Stimulated activated CD8-positive, alpha-beta memory T cell treated with anti-CD3 and anti-CD28 coated beads, Interleukin-15, amount 100 ng/mL, for 24 hours (primary cell): ENCODE results near the gene TPRA1.
A peak's percentile ranks its signal among the peaks of the same experiment; 100 is the strongest.

Experiments
- DNase-seq: peaks from one replicate; pipeline ENCODE4 v3.0.0-alpha.2; 2020; ENCODE audit warnings: low read depth

TPRA1 gene

DNA sequence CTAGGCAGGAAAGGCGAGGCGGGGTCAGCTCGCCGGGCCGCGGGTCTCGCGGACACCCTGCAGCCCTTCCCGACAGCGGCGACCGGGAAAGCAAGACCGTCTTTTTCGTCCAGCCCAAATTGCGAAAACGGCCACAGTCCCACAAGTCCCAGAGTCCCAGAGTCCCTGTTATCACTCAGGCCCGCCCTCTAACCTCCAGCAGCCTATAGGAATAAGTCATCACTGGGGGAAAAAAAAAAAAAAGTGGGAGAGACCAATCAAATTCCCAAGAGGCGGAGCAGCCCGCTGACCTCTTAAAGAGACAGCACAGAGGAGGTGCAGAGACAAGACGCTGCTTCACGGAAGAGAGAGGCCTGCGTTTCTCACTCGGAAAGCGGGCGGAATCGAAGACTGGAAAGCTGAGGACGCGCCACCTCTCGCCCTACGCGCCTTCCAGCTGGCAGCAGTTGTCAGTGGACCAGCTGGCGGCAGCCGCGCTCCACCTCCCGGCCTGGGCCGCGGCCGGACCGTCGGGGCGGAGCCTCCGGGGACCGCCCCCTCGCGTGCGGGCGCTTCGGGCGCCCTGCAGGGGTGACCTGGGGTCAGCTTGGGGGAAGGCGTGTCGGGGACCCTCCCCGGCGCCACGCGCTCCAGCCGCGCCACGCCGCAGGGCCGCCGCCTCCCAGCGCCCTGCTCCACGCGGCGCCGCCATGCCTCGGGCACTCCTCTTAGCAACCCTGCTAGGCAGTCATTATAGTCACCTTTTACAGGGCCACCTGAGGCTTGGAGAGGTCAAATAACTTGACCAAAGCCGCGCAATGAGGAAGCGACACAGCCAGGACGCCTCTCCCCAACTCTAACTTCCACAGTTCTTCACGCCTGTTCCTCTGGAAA lies at the start of gene TPRA1:
Gene TPRA1, minus strand, starts transcription at position 141 of the 873 bp plus-strand sequence. CDS start 10,587 bp downstream, outside the sequence.
- peak; percentile 38 for DNase-seq

GRCh38 chr3:127640042-127640355 lies 49.5 kb upstream of the TPRA1 start:
- DNase-seq: no peak

GRCh38 chr3:127639173-127640041 lies 48.9 kb upstream of the TPRA1 start:
- no peak for DNase-seq

DNA sequence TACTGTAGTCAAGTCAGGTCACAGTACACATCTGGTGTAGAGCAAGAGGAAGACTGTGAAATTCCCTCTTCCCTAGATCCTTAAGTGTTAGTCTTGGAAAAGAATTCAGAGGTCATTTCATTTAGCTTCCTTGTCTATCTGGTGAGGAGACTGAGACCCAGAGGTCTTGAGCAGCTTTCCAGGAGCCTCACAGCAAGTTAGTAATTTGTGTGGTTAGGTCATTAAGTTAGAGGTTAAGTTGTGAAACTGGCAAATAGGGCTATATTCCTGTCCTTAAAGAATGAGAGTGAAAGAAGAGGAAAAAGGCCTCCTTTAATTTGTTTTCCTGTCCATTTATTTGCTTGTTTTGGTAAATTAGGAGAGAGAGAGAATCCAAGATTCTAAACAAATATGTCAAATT lies 47.4 kb upstream of the TPRA1 start:
- DNase-seq: no peak

GRCh38 chr3:127637546-127637945 lies 47.0 kb upstream of the TPRA1 start:
- no peak for DNase-seq

DNA sequence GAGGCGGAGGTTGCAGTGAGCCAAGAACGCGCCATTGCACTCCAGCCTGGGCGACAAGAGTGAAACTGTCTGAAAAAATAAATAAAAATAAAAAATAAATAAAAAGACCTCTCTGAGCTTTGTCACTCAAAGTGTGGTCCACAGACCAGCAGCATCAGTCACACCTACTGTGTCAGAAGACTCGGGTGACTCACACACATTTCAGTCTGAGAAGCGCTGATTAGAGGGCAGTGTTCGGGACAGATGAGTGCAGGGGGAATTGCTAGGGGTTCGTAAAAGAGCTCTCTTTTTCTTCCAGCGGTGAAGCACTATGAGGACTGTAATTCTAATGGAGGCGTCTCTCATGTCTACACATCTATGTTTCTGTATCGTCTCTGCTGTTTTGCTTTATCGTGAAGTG lies 44.1 kb upstream of the TPRA1 start:
- DNase-seq: no peak

GRCh38 chr3:127632035-127632820 lies 41.7 kb upstream of the TPRA1 start:
- no peak for DNase-seq

DNA sequence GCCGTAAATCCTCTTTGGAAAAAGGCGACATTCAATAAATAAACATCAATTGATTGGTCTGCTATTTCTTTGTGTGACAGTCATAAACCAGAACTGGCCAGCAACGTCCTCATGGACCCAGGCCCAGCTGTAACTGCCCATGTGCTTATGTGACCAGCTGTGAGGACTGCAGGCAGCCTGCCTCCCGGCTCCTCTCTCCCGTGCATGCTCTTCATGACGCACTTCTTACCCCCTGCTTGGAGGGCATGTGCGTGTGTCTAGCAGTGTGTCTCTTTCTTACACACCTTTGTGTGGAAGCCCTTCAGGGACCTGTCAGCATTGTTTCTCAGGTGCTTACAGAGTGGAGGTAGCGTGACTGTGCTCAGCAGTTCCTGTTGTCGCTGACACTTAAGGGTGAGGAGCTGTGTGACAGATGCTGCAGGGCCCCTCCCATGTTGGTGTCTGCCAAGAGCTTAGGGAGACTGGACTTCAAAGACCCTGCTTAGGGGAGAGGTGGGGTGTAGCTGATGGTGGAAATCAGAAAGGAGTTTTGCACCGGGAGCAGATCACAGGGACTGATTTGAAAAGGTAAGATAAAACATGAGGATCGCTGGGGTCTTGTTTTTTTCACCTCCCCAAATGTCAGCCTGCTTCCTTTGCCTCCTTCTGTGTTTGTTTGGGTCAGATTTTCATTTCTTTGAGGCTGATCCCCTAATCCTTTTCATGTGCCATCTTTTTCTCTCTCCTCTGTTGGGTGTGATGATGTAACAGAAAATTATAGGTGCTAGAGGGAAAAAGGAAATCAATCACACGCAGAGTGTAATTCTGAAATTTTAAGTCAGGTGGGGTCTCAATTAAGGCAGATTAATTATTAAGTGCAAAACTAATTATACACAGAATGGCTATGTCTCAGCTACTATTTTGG lies 40.5 kb upstream of the TPRA1 start:
- no peak for DNase-seq

DNA sequence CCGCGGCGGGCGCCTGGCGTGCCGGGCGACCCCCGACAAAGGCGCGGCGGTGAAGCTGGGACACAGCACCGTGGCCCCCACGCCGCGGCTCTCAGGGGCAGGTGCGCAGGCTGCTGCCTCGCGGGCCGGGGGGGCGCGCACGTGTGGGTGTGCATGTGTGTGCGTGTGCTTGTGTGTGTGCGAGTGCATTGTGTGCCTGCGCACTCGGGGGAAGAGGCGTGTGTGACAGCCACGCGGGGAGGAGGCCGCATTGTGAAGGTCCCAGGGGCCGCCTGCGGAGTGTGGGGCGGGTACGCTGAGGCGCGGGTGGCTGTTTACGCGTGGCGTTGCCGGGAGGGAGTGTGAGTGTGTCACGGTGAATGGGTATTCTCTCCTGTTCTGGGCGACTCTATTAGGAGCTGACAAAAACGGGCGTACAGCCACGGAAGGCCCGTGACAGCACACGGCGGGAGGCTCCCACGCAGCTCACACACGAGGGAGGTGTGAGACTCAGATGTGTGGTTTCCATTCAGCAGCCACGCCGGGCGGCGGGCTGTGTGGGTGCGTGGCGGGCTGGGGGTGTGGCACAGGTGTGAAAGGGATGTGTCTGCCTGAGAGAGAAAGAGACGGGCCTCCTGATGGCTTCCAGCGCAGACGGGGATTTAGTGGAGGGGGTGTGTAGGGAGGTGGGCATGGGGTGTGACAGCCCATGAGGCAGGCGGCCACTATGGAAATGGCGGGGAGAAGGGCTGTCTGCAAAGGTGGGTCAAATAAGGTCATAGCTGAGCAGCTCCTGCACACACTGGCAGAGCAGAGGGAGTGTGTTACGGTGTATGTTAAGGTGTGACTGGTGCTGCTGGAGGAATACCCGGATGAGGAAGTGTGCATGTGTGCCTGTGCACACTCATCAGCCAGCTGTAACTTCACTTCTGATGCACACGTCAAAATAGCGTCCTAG lies 39.2 kb upstream of the TPRA1 start:
- DNase-seq: no peak

DNA sequence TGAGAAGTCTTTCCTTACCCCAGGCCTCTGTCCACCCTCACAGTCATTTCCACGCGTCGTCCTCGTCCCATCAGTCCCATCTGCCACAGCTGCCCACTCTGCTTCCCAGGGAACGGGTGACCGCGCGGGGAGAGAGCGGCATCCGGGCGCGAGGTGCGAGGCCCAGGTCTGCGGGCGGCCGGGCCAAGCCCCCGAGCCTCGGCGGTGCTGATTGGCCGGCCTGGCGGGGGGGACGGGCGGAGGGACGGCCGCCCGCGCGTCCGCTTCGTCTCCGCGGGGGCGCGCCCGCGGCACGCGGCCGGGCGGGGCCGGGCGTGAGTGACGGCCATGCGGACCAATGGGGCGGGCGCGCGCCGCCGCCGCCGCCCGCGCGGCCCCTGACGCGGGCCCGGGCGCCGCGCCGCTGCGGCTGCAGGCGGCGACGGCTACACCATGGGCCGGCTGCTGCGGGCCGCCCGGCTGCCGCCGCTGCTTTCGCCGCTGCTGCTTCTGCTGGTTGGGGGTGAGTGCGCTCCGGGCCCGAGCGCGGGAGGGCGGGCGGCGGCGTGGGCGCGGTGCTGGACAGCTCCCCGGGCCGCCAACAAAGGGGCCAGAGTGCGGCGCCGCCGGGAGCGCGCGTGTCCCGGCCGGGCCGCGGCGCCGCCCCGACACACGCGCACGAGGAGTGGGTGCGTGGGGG lies 38.4 kb upstream of the TPRA1 start, which contains the start of gene PODXL2:
Gene PODXL2, plus strand, starts transcription at position 398 of the 679 bp plus-strand sequence. Its CDS starts 35 bp downstream, at position 433.
- no peak for DNase-seq

GRCh38 chr3:127628426-127628787 lies 37.9 kb upstream of the TPRA1 start:
- no peak for DNase-seq

- DNase-seq: no peak
These were observed 35.3 kb upstream of the TPRA1 start for GRCh38 chr3:127625821-127626220.

DNA sequence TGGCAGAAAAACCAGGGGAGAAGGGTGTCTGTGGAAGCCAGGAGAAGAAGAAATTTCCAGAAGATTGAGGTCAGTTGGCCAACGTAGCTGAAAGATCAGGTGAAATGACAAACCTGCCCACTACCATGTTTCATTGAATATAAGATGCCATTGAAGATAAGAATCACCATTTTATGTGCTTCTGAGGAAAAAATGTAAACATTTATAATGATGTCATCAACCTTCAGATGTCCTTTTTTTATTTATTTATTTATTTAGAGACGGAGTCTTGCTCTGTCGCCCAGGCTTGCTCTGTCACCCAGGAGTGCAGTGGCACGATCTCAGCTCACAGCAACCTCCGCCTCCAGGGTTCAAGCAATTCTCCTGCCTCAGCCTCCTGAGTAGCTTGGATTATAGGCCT lies 33.5 kb upstream of the TPRA1 start:
- no peak for DNase-seq

GRCh38 chr3:127622772-127623576 lies 32.4 kb upstream of the TPRA1 start:
- no peak for DNase-seq

DNA sequence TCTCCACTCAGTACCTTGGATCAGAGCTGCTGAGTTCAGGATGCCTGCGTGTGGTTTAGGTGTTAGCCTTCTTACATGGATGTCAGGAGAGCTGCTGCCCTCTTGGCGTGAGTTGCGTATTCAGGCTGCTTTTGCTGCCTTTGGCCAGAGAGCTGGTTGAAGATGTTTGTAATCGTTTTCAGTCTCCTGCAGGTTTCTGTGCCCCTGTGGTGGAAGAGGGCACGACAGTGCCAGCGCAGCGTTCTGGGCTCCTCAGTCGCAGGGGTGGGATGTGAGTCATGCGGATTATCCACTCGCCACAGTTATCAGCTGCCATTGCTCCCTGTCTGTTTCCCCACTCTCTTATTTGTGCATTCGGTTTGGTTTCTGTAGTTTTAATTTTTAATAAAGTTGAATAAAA lies 31.5 kb upstream of the TPRA1 start:
- DNase-seq: no peak

DNA sequence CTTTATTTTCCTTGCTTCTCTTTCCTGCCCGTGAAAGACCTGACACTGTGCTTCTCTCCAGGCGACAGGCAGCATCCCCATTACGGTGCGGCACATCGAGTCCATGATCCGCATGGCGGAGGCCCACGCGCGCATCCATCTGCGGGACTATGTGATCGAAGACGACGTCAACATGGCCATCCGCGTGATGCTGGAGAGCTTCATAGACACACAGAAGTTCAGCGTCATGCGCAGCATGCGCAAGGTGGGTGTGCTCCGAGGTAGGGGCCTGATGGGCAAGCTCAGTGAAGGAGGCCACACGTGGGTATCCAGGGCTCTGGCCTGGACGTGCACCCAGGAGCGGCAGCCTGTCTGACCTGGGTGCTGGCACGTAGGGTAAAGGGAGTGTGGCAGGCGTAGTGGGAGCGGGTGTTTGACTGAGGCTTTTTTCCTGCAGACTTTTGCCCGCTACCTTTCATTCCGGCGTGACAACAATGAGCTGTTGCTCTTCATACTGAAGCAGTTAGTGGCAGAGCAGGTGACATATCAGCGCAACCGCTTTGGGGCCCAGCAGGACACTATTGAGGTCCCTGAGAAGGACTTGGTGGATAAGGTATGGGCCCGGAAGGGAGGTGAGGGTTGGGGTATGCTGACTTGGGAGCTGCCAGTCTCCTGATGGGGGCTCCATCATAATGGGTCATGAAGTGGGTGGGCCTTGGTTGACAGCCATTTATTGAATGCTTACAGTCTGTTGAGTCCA lies 30.3 kb upstream of the TPRA1 start:
- no peak for DNase-seq

DNA sequence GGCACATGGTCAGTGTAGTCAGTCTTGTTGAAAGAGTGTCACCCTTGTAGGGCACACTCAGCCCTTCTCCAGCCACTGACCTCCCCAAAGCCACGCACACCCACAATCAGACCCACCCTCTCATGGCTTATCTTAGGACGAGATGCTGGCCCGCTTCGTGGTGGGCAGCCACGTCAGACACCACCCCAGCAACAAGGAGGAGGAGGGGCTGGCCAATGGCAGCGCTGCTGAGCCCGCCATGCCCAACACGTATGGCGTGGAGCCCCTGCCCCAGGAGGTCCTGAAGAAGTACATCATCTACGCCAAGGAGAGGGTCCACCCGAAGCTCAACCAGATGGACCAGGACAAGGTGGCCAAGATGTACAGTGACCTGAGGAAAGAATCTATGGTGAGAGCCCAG lies 28.4 kb upstream of the TPRA1 start:
- no peak for DNase-seq
